A549 (cell line): ENCODE measurements around the gene HEXIM1. TPM values are rescaled to one million over a fixed set of nuclear protein-coding genes. Genes with fewer than 3 reads are reported as not detected.

ENCODE experiments used
- ATAC-seq, 2 experiments: fragments of 200-7000 bp in 1 of 2; fragments of >200 bp in 1 of 2; cut with Nextera tagmentation in 1 of 2; cut with Tn5 transposase in 1 of 2; 3 replicates each; pipeline versions ENCODE4 v1.8.0 to v1.9.1; 2018 to 2020; ENCODE audit warnings: mild to moderate bottlenecking in 1 of 2, moderate library complexity in 1 of 2
- CTCF ChIA-PET: fragments of 300-600 bp; sonication (Branson Sonifier 250); formaldehyde crosslinking; extraction: SDS; loops from one replicate; lab custom pipeline; 2021; ENCODE audit warnings: antibody characterized with exemption, inconsistent platforms; lab: Yijun Ruan, JAX
- POLR2A ChIA-PET: fragments of 350-600 bp; formaldehyde crosslinking; extraction: SDS; loops from one replicate; lab custom pipeline; 2021; ENCODE audit warnings: antibody characterized with exemption, inconsistent platforms; lab: Yijun Ruan, JAX
- DNase-seq, 2 experiments: peaks; one replicate each; pipeline versions ENCODE4 v3.0.0 to v3.0.0-alpha.2; 2011 to 2016; ENCODE audit warnings: low read depth in 1 of 2, low spot score in 1 of 2
- FAIRE-seq: peaks from 2 replicates; lab custom pipeline; 2011; peaks lifted over from hg19 to GRCh38; lab: Jason Lieb, UNC
- H3K27ac ChIP-seq, 2 experiments: fragments of >200 bp; sonication (Bioruptor Twin); formaldehyde crosslinking; 3 replicates each; pipeline ENCODE4 v1.5.1; 2016 to 2017
- H3K4me1 ChIP-seq: fragments of >200 bp; sonication (Bioruptor Twin); formaldehyde crosslinking; 3 replicates; pipeline ENCODE4 v1.6.1; 2016
- H3K4me2 ChIP-seq: fragments of >200 bp; sonication (Bioruptor Twin); formaldehyde crosslinking; 3 replicates; pipeline ENCODE4 v1.6.1; 2016
- H3K4me3 ChIP-seq: fragments of >200 bp; sonication (Bioruptor Twin); formaldehyde crosslinking; 3 replicates; pipeline ENCODE4 v1.5.1; 2016
- H3K9me3 ChIP-seq: fragments of >200 bp; sonication (Bioruptor Twin); formaldehyde crosslinking; 3 replicates; pipeline ENCODE4 v1.6.1; 2016
- ATOH8 ChIP-seq: fragments of 250-450 bp; sonication (Bioruptor Pico); IDR thresholded peaks from 2 replicates; pipeline ENCODE4 v1.5.0; 2020; ENCODE audit warnings: low read depth, mild to moderate bottlenecking, moderate library complexity
- BHLHE40 ChIP-seq: IDR thresholded peaks from 2 replicates; pipeline ENCODE4 v1.6.1; 2012; ENCODE audit warnings: low read depth, low read length, inconsistent platforms
- CBX8 ChIP-seq: fragments of 200-600 bp; sonication (generic); IDR thresholded peaks from 2 replicates; pipeline ENCODE4 v1.6.1; 2016
- CHD2 ChIP-seq: fragments of 150-350 bp; IDR thresholded peaks from 2 replicates; pipeline ENCODE4 v1.6.1; 2014; ENCODE audit warnings: low read length; ENCODE audit not compliant: partially characterized antibody
- CTCF ChIP-seq: fragments of >200 bp; sonication (Bioruptor Twin); formaldehyde crosslinking; IDR thresholded peaks from 3 replicates; pipeline ENCODE4 v1.5.1; 2016
- E2F6 ChIP-seq: IDR thresholded peaks from 2 replicates; pipeline ENCODE4 v1.6.1; 2012; ENCODE audit warnings: low read depth, borderline replicate concordance
- EHMT2 ChIP-seq: fragments of 200-600 bp; sonication (generic); IDR thresholded peaks from 2 replicates; pipeline ENCODE4 v1.6.1; 2016; ENCODE audit warnings: antibody characterized with exemption, low read depth, mild to moderate bottlenecking, moderate library complexity
- ELK1 ChIP-seq: fragments of 150-350 bp; IDR thresholded peaks from 2 replicates; pipeline ENCODE4 v1.6.1; 2014; ENCODE audit warnings: low read depth, mild to moderate bottlenecking, low read length
- EP300 ChIP-seq, 2 experiments: fragments of >200 bp; sonication (Bioruptor Twin); formaldehyde crosslinking; IDR thresholded peaks; 2 replicates in 1 of 2; 3 replicates in 1 of 2; pipeline ENCODE4 v1.6.1; 2016 to 2017
- ESRRA ChIP-seq: fragments of 150-350 bp; IDR thresholded peaks from 2 replicates; pipeline ENCODE4 v1.6.1; 2014; ENCODE audit warnings: mild to moderate bottlenecking, low read length, borderline replicate concordance
- FOSB ChIP-seq: fragments of 250-450 bp; sonication (Bioruptor Pico); IDR thresholded peaks from 2 replicates; pipeline ENCODE4 v1.5.0; 2020; ENCODE audit warnings: mild to moderate bottlenecking, moderate library complexity
- GATA3 ChIP-seq: IDR thresholded peaks from 2 replicates; pipeline ENCODE4 v1.6.1; 2012; ENCODE audit warnings: borderline replicate concordance
- HDAC2 ChIP-seq: fragments of 200-600 bp; sonication (generic); IDR thresholded peaks from 2 replicates; pipeline ENCODE4 v1.6.1; 2016
- MAX ChIP-seq: IDR thresholded peaks from 2 replicates; pipeline ENCODE4 v1.6.1; 2012
- MAZ ChIP-seq: fragments of 150-350 bp; IDR thresholded peaks from 2 replicates; pipeline ENCODE4 v1.6.1; 2014; ENCODE audit warnings: antibody characterized with exemption, low read depth, low read length, borderline replicate concordance
- NPAS2 ChIP-seq: fragments of 250-450 bp; sonication (Bioruptor Pico); IDR thresholded peaks from 2 replicates; pipeline ENCODE4 v1.8.0; 2022; ENCODE audit warnings: mild to moderate bottlenecking, moderate library complexity, borderline replicate concordance
- NR3C1 ChIP-seq: fragments of >200 bp; sonication (Bioruptor Twin); formaldehyde crosslinking; IDR thresholded peaks from 3 replicates; pipeline ENCODE4 v1.6.1; 2017
- PHF8 ChIP-seq: fragments of 200-600 bp; sonication (generic); IDR thresholded peaks from 2 replicates; pipeline ENCODE4 v1.6.1; 2016; ENCODE audit warnings: low read depth, mild to moderate bottlenecking, antibody characterized with exemption, moderate library complexity, borderline replicate concordance
- POLR2A ChIP-seq: IDR thresholded peaks from 2 replicates; pipeline ENCODE4 v1.6.1; 2012; ENCODE audit warnings: mild to moderate bottlenecking, low read length
- RARB ChIP-seq: fragments of 250-450 bp; sonication (Bioruptor Pico); IDR thresholded peaks from 2 replicates; pipeline ENCODE4 v1.8.0; 2021; ENCODE audit warnings: mild to moderate bottlenecking, moderate library complexity
- RNF2 ChIP-seq: fragments of 200-600 bp; sonication (generic); IDR thresholded peaks from 2 replicates; pipeline ENCODE4 v1.6.1; 2016; ENCODE audit warnings: low read depth, mild to moderate bottlenecking, antibody characterized with exemption, moderate library complexity, borderline replicate concordance
- TFCP2L1 ChIP-seq: fragments of 250-450 bp; sonication (Bioruptor Pico); IDR thresholded peaks from 2 replicates; pipeline ENCODE4 v1.5.0; 2021; ENCODE audit warnings: mild to moderate bottlenecking
- ZFP36 ChIP-seq: fragments of 450-650 bp; IDR thresholded peaks from 2 replicates; pipeline ENCODE4 v1.6.1; 2014; ENCODE audit warnings: borderline replicate concordance; ENCODE audit not compliant: partially characterized antibody
- ZNF302 ChIP-seq: fragments of 250-450 bp; sonication (Bioruptor Pico); IDR thresholded peaks from 2 replicates; pipeline ENCODE4 v1.9.0; 2021; ENCODE audit warnings: inconsistent platforms, mild to moderate bottlenecking, moderate library complexity
- WGBS: methylation state at CpG from one replicate; pipeline ENCODE4 v1.1.6; 2017; ENCODE audit errors: missing lambda C conversion rate; 5-methylcytosine and 5-hydroxymethylcytosine counted together
- polyA plus RNA-seq, 4 experiments: library from polyadenylated mRNA; depleted of rRNA in 3 of 4; stranded (reverse); fragments of >200 nt; fragmentation: RNase III in 1 of 4; extraction: RNeasy Plus Mini Kit Qiagen cat#74134 plus additional on column Dnase treatment in 1 of 4; gene quantifications; 2 replicates in 3 of 4; 3 replicates in 1 of 4; pipeline ENCODE4 v1.2.3, GENCODE V29; 2011 to 2017

Gene HEXIM1
- polyA plus RNA-seq, 2 of the 4 experiments (the other 2 are of a cell fraction): 54.0 to 143 TPM

GRCh38 chr17:45111850-45112249 lies 36.4 kb upstream of the HEXIM1 start (continued):
- TF ChIP-seq ESRRA (no peak), NPAS2 (CRISPR knock-in tag) (no peak), E2F6 (no peak), EHMT2 (no peak), PHF8 (no peak), FOSB (CRISPR knock-in tag) (no peak)

GRCh38 chr17:45112559-45113423 lies 35.5 kb upstream of the HEXIM1 start:
- DNase-seq (no peak), ATAC-seq (no peak), FAIRE-seq (no peak)
- TF ChIP-seq ATOH8 (CRISPR knock-in tag) (no peak), CTCF (no peak), CBX8 (no peak), EP300 (IDR thresholded peaks at IDR 0.05) (no peak), CHD2 (no peak), RNF2 (no peak), MAX (no peak), ZFP36 (no peak), BHLHE40 (no peak), HDAC2 (no peak), TFCP2L1 (CRISPR knock-in tag) (no peak), ELK1 (no peak), ZNF302 (CRISPR knock-in tag) (no peak), RARB (no peak), GATA3 (no peak), NR3C1 (no peak), PHF8 (no peak), POLR2A (no peak), MAZ (no peak)
- no peak overlapping the region for H3K4me2 ChIP-seq
- no peaks in the 10 kb centered on the region for H3K9me3 ChIP-seq
- H3K27ac ChIP-seq: peak overlapping the region in 1 of 2 experiments; percentile 15; a peak in 1 of 6 replicates
- ChIA-PET POLR2A (interaction anchor here (0.9 kb wide), 1 partner anchor 17 kb away, joined by 4 read pairs; no protein-coding TSS in a partner anchor), CTCF (interaction anchor here (0.7 to 12.0 kb wide), 7 partner anchors 10 to 85 kb away, joined by 3 to 288 read pairs (median 8); partner anchors contain the start of genes ACBD4 and PLCD3)
- H3K4me1 ChIP-seq: 0 out of 3 replicates have a peak, but pooled peaks cover 3% of the 10 kb centered on the region
- 96% methylated on average over 22 of the region's 23 CpGs for WGBS
- H3K4me3 ChIP-seq: no peak overlapping the region
